ENCODE measurements around the gene DPPA5.

DNA sequence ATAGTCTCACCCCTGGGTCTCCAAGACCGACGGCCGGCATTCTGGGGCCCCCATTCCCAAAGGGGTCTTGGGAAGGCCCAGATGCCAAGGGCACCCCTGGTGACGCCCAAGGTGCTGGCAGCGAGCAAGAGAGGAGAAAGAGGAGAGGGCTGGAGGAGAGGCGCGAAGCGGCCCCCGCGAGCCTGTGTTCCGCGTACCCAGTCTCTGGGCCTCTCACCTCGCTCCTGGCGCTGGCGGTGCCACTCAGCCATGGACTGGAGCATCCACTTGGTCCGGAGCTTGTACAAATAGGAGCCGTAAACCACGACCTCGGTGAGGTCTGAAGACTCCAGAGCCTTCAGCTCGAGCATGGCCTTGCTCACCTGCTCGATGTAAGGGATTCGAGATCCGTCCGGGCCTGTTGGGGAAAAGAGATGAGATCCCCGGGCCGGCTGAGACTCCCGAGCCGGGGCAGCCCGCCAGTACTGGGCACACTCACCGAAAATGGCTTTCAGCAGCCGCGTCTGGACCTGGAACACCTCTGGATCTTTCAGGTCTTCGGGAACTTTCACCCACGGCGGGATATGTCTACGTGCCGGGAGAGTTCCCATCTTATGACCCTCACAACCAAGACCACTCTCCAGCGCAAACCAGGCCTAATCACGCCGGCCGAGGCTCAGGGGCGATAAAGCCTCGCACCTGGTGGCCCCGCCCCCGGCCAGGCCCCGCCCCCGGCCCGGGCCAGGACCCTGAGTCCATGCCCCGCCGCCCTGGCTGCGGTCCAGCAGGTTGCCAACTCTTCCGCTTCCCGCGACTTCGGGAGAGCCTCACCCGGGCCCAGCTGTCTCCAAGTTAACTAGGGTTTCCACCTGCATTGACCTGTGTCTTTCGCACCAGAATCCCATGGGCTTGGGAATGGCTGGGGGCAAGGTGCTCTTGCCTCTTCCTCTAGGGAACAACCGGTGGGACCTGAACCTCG is at the start of gene DPPA5:
- no peak for TF ChIP-seq SUZ12 (IDR thresholded peaks at IDR 0.05)
- no peak for TF ChIP-seq ZNF384 (IDR thresholded peaks at IDR 0.05)
- no peak for TF ChIP-seq ARNT (IDR thresholded peaks at IDR 0.05)
- no peak for TF ChIP-seq HDGF (IDR thresholded peaks at IDR 0.05; ENCODE audit: borderline replicate concordance)
- TF ChIP-seq FOXA1 (IDR thresholded peaks at IDR 0.05) = no peak
- no peak for TF ChIP-seq NFRKB (IDR thresholded peaks at IDR 0.05)
- TF ChIP-seq BHLHE40 (IDR thresholded peaks at IDR 0.05; ENCODE audit: borderline replicate concordance) = no peak
- TF ChIP-seq L3MBTL2 (conservative IDR thresholded peaks at IDR 0.05) = no peak
- no peak for TF ChIP-seq FOXM1 (IDR thresholded peaks at IDR 0.05; ENCODE audit: borderline replicate concordance)
- no peak for TF ChIP-seq ELF4 (IDR thresholded peaks at IDR 0.05)

All from HEK293T (cell line).